HEK293 (cell line): Measurements from ENCODE around the gene OR2A5.

Experiments used
- CTCF ChIA-PET: fragments of 350-600 bp; formaldehyde crosslinking; extraction: SDS; loops from one replicate; lab custom pipeline; 2021; ENCODE audit warnings: antibody characterized with exemption; lab: Yijun Ruan, JAX
- POLR2A ChIA-PET: fragments of 300-600 bp; formaldehyde crosslinking; extraction: SDS; loops from one replicate; lab custom pipeline; 2020; ENCODE audit warnings: antibody characterized with exemption, inconsistent platforms; lab: Yijun Ruan, JAX
- H3K27ac ChIP-seq: fragments of 200-500 bp; sonication (Bioruptor generic); 2 replicates; pipeline ENCODE4 v1.5.1; 2014; ENCODE audit warnings: low read depth, low read length, control low read depth, inconsistent platforms; ENCODE audit errors: extremely low read depth
- H3K36me3 ChIP-seq, 2 experiments: fragments of 200-500 bp in 1 of 2; sonication (Bioruptor generic) in 1 of 2; 1 replicate in 1 of 2; 2 replicates in 1 of 2; pipeline ENCODE4 v1.5.1; 2014 to 2017; ENCODE audit warnings: inconsistent platforms in 2 of 2, low read length in 2 of 2; ENCODE audit not compliant: control insufficient read depth in 2 of 2, insufficient read depth in 1 of 2
- H3K4me1 ChIP-seq: fragments of 200-500 bp; sonication (Bioruptor generic); 2 replicates; pipeline ENCODE4 v1.5.1; 2014; ENCODE audit warnings: mild to moderate bottlenecking, low read length, inconsistent platforms; ENCODE audit not compliant: control insufficient read depth, insufficient read depth
- H3K4me3 ChIP-seq: 2 replicates; pipeline ENCODE4 v1.5.1; 2011; ENCODE audit warnings: low read depth, mild to moderate bottlenecking, control low read depth, low read length, moderate library complexity
- H3K9me3 ChIP-seq: fragments of 200-500 bp; sonication (Bioruptor generic); 2 replicates; pipeline ENCODE4 v1.5.1; 2014; ENCODE audit warnings: low read depth, low read length, inconsistent platforms; ENCODE audit not compliant: control insufficient read depth, insufficient read depth
- GFI1B ChIP-seq: fragments of 450-650 bp; formaldehyde crosslinking; IDR thresholded peaks from 2 replicates; pipeline ENCODE4 v1.5.1; 2016; ENCODE audit warnings: missing biosample characterization, missing genetic modification characterization
- IKZF3 ChIP-seq: fragments of 450-650 bp; IDR thresholded peaks from 2 replicates; pipeline ENCODE4 v1.5.0; 2018; ENCODE audit warnings: missing biosample characterization, mild to moderate bottlenecking, missing genetic modification characterization, moderate library complexity
- KLF16 ChIP-seq: fragments of 450-650 bp; formaldehyde crosslinking; IDR thresholded peaks from 2 replicates; pipeline ENCODE4 v1.5.1; 2017; ENCODE audit warnings: missing biosample characterization, missing genetic modification characterization
- MEIS1 ChIP-seq: sonication (generic); formaldehyde crosslinking; IDR thresholded peaks from 2 replicates; pipeline ENCODE4 v1.8.1; 2022; ENCODE audit warnings: missing genetic modification reagents, mild to moderate bottlenecking, borderline replicate concordance
- RBAK ChIP-seq: fragments of 450-650 bp; formaldehyde crosslinking; IDR thresholded peaks from 2 replicates; pipeline ENCODE4 v1.5.1; 2016; ENCODE audit warnings: missing biosample characterization, missing genetic modification characterization
- REPIN1 ChIP-seq: fragments of 450-650 bp; formaldehyde crosslinking; IDR thresholded peaks from 2 replicates; pipeline ENCODE4 v1.5.1; 2017; ENCODE audit warnings: missing biosample characterization, missing genetic modification characterization, low read depth
- YY2 ChIP-seq: fragments of 450-650 bp; formaldehyde crosslinking; IDR thresholded peaks from 2 replicates; pipeline ENCODE4 v1.5.1; 2016; ENCODE audit warnings: missing biosample characterization, missing genetic modification characterization
- ZBTB11 ChIP-seq: fragments of 450-650 bp; formaldehyde crosslinking; conservative IDR thresholded peaks from 2 replicates; pipeline ENCODE4 v1.5.1; 2016; ENCODE audit warnings: low read depth, missing biosample characterization, missing genetic modification characterization
- ZBTB21 ChIP-seq: fragments of 450-650 bp; formaldehyde crosslinking; IDR thresholded peaks from 2 replicates; pipeline ENCODE4 v1.5.1; 2017; ENCODE audit warnings: missing biosample characterization, missing genetic modification characterization
- ZFP37 ChIP-seq: fragments of 450-650 bp; formaldehyde crosslinking; IDR thresholded peaks from 2 replicates; pipeline ENCODE4 v1.5.1; 2016; ENCODE audit warnings: missing biosample characterization, missing genetic modification characterization
- ZIC2 ChIP-seq: fragments of 450-650 bp; formaldehyde crosslinking; IDR thresholded peaks from 2 replicates; pipeline ENCODE4 v1.5.1; 2016; ENCODE audit warnings: missing biosample characterization, missing genetic modification characterization
- ZNF133 ChIP-seq: fragments of 450-650 bp; formaldehyde crosslinking; IDR thresholded peaks from 2 replicates; pipeline ENCODE4 v1.5.1; 2016; ENCODE audit warnings: missing biosample characterization, missing genetic modification characterization
- ZNF221 ChIP-seq: fragments of 450-650 bp; formaldehyde crosslinking; IDR thresholded peaks from 2 replicates; pipeline ENCODE4 v1.5.1; 2017; ENCODE audit warnings: missing biosample characterization, missing genetic modification characterization, borderline replicate concordance
- ZNF292 ChIP-seq: fragments of 450-650 bp; formaldehyde crosslinking; IDR thresholded peaks from 2 replicates; pipeline ENCODE4 v1.5.1; 2016; ENCODE audit warnings: low read depth, missing biosample characterization, missing genetic modification characterization, borderline replicate concordance
- ZNF416 ChIP-seq: fragments of 450-650 bp; formaldehyde crosslinking; IDR thresholded peaks from 2 replicates; pipeline ENCODE4 v1.5.1; 2016; ENCODE audit warnings: missing biosample characterization, missing genetic modification characterization
- ZNF423 ChIP-seq: fragments of 450-650 bp; formaldehyde crosslinking; IDR thresholded peaks from 2 replicates; pipeline ENCODE4 v1.5.1; 2016; ENCODE audit warnings: missing biosample characterization, missing genetic modification characterization
- ZNF426 ChIP-seq: fragments of 450-650 bp; formaldehyde crosslinking; IDR thresholded peaks from 2 replicates; pipeline ENCODE4 v1.5.1; 2017; ENCODE audit warnings: missing biosample characterization, missing genetic modification characterization, mild to moderate bottlenecking, inconsistent platforms, moderate library complexity
- ZNF433 ChIP-seq: fragments of 450-650 bp; formaldehyde crosslinking; IDR thresholded peaks from 2 replicates; pipeline ENCODE4 v1.5.1; 2016; ENCODE audit warnings: missing biosample characterization, missing genetic modification characterization, low read depth
- ZNF521 ChIP-seq: fragments of 450-650 bp; formaldehyde crosslinking; IDR thresholded peaks from 2 replicates; pipeline ENCODE4 v1.5.1; 2017; ENCODE audit warnings: missing biosample characterization, mild to moderate bottlenecking, missing genetic modification characterization
- ZNF544 ChIP-seq: fragments of 450-650 bp; formaldehyde crosslinking; IDR thresholded peaks from 2 replicates; pipeline ENCODE4 v1.5.0; 2017; ENCODE audit warnings: missing biosample characterization, missing genetic modification characterization
- ZNF555 ChIP-seq: fragments of 450-650 bp; formaldehyde crosslinking; conservative IDR thresholded peaks from 2 replicates; pipeline ENCODE4 v1.5.1; 2017; ENCODE audit warnings: missing biosample characterization, mild to moderate bottlenecking, missing genetic modification characterization, inconsistent platforms
- ZNF558 ChIP-seq: fragments of 450-650 bp; formaldehyde crosslinking; IDR thresholded peaks from 2 replicates; pipeline ENCODE4 v1.5.1; 2016; ENCODE audit warnings: missing biosample characterization, missing genetic modification characterization
- ZNF621 ChIP-seq: fragments of 450-650 bp; formaldehyde crosslinking; IDR thresholded peaks from 2 replicates; pipeline ENCODE4 v1.5.1; 2017; ENCODE audit warnings: missing biosample characterization, missing genetic modification characterization
- ZNF654 ChIP-seq: fragments of 450-650 bp; formaldehyde crosslinking; IDR thresholded peaks from 2 replicates; pipeline ENCODE4 v1.5.1; 2016; ENCODE audit warnings: low read depth, missing biosample characterization, missing genetic modification characterization
- ZNF747 ChIP-seq: fragments of 450-650 bp; formaldehyde crosslinking; IDR thresholded peaks from 2 replicates; pipeline ENCODE4 v1.5.1; 2016; ENCODE audit warnings: missing biosample characterization, missing genetic modification characterization
- TF ChIP-seq, protein P1 (sequence below): fragments of 450-650 bp; formaldehyde crosslinking; optimal IDR thresholded peaks from 2 replicates; pipeline ENCODE3; 2016; ENCODE audit warnings: missing biosample characterization, mild to moderate bottlenecking, missing genetic modification characterization

The OR2A5 gene

DNA sequence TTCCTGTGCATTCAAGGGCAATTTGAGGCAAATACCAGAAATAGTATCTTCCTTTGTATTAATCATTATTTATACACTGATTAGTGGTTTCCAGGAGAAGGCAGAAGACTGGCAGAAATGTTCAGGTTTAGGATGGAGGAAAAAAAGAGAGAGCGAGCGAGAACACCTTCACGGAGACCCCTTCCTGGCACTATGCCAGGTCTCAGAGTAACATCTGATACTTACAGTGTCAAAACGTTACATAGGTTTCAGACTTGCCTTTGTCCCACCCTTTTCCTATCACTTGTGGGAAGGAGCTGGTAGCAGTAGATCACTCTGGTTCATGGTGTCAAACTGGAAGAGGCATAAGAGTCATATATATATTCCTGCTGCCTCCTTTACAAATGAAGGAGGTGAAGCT lies 38.0 kb downstream of the OR2A5 start:
- CTCF ChIA-PET: interaction anchor here (0.7 kb wide), 1 partner anchor 23 kb away, joined by 3 read pairs; the partner anchor contains the start of gene OR2A2
- POLR2A ChIA-PET: no interaction called here
- H3K36me3 ChIP-seq: no peaks in the 10 kb centered on the region
- no peak overlapping the region for H3K27ac ChIP-seq
- no peak overlapping the region for H3K4me3 ChIP-seq
- no peaks in the 10 kb centered on the region for H3K4me1 ChIP-seq
- TF ChIP-seq ZNF221 (tag by site-specific recombination): no peak
- TF ChIP-seq REPIN1 (tag by site-specific recombination): no peak
- TF ChIP-seq ZNF621 (tag by site-specific recombination): no peak
- TF ChIP-seq ZNF426 (tag by site-specific recombination): no peak
- no peak for TF ChIP-seq ZIC2 (tag by site-specific recombination)
- no peak for TF ChIP-seq ZNF433 (tag by site-specific recombination)
- TF ChIP-seq ZFP37 (tag by site-specific recombination): no peak
- TF ChIP-seq ZNF292: no peak
- TF ChIP-seq ZNF544 (tag by site-specific recombination): no peak
- H3K9me3 ChIP-seq: no peaks in the 10 kb centered on the region

- CTCF ChIA-PET: interaction anchor here (0.7 kb wide), 1 partner anchor 22 kb away, joined by 3 read pairs; the partner anchor contains the start of gene OR2A2
- H3K27ac ChIP-seq: no peak overlapping the region
Measured at GRCh38 chr7:144087230-144087629, 38.5 kb downstream of the OR2A5 start.

More at GRCh38 chr7:144087230-144087629, 38.5 kb downstream of the OR2A5 start:
- POLR2A ChIA-PET: no interaction called here
- H3K4me3 ChIP-seq: no peak overlapping the region
- no peaks in the 10 kb centered on the region for H3K4me1 ChIP-seq
- no peaks in the 10 kb centered on the region for H3K36me3 ChIP-seq
- TF ChIP-seq ZBTB11 (tag by site-specific recombination): no peak
- no peak for TF ChIP-seq IKZF3 (tag by site-specific recombination)
- TF ChIP-seq KLF16: no peak
- TF ChIP-seq ZNF221 (tag by site-specific recombination): no peak
- TF ChIP-seq ZNF654: no peak
- TF ChIP-seq RBAK (tag by site-specific recombination): no peak
- no peak for TF ChIP-seq ZNF416 (tag by site-specific recombination)
- TF ChIP-seq ZNF521 (tag by site-specific recombination): no peak
- TF ChIP-seq, protein P1, sequence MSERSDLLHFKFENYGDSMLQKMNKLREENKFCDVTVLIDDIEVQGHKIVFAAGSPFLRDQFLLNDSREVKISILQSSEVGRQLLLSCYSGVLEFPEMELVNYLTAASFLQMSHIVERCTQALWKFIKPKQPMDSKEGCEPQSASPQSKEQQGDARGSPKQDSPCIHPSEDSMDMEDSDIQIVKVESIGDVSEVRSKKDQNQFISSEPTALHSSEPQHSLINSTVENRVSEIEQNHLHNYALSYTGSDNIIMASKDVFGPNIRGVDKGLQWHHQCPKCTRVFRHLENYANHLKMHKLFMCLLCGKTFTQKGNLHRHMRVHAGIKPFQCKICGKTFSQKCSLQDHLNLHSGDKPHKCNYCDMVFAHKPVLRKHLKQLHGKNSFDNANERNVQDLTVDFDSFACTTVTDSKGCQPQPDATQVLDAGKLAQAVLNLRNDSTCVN (tag by site-specific recombination): no peak
- no peak for TF ChIP-seq ZBTB21 (tag by site-specific recombination)
- no peak for TF ChIP-seq YY2 (tag by site-specific recombination)
- TF ChIP-seq ZNF558: no peak
- TF ChIP-seq MEIS1 (CRISPR knock-in tag): no peak
- no peak for TF ChIP-seq ZNF133 (tag by site-specific recombination)
- no peak for TF ChIP-seq ZNF423 (tag by site-specific recombination)
- TF ChIP-seq GFI1B: no peak
- TF ChIP-seq ZNF621 (tag by site-specific recombination): no peak
- no peak for TF ChIP-seq ZNF747 (tag by site-specific recombination)
- no peak for TF ChIP-seq ZNF555 (tag by site-specific recombination)
- H3K9me3 ChIP-seq: no peaks in the 10 kb centered on the region
